Thoracic aorta (tissue), 2 donors: ENCODE measurements around the gene PARD3B. TPM values are rescaled to one million over a fixed set of nuclear protein-coding genes. Genes with fewer than 3 reads are reported as not detected.

Source experiments
- ATAC-seq: fragments of 150-250 bp; one replicate; pipeline ENCODE4 v1.8.0; 2017; ENCODE audit warnings: low read depth; ENCODE audit not compliant: insufficient number of reproducible peaks, low FRiP score
- DNase-seq: peaks from one replicate; pipeline ENCODE4 v3.0.0-alpha.2; 2020; ENCODE audit warnings: low spot score
- H3K27ac ChIP-seq, 2 donors: fragments of 200-600 bp; sonication (generic); 1 replicate in 1 of 2; 2 replicates in 1 of 2; pipeline ENCODE4 v1.5.1; 2016; ENCODE audit warnings: mild to moderate bottlenecking in 2 of 2, moderate library complexity in 2 of 2
- H3K27me3 ChIP-seq: fragments of 200-600 bp; sonication (generic); replicated peaks from 2 replicates; pipeline ENCODE4 v1.6.0; 2016; ENCODE audit warnings: mild to moderate bottlenecking; ENCODE audit not compliant: insufficient read depth
- H3K36me3 ChIP-seq: fragments of 200-600 bp; sonication (generic); one replicate; pipeline ENCODE4 v1.5.1; 2016
- H3K4me1 ChIP-seq, 2 donors: fragments of 200-600 bp; sonication (generic); 1 replicate in 1 of 2; 2 replicates in 1 of 2; pipeline versions ENCODE4 v1.5.1 to v1.6.0; 2016; ENCODE audit warnings: low read depth in 2 of 2, mild to moderate bottlenecking in 1 of 2; ENCODE audit not compliant: control insufficient read depth in 1 of 2
- H3K4me3 ChIP-seq: fragments of 200-600 bp; sonication (generic); 2 replicates; pipeline ENCODE4 v1.5.1; 2016; ENCODE audit warnings: mild to moderate bottlenecking
- H3K9me3 ChIP-seq: fragments of 200-600 bp; sonication (generic); 2 replicates; pipeline ENCODE4 v1.5.1; 2016
- total RNA-seq, 2 donors: library from RNA; depleted of rRNA; stranded (reverse); fragments of >200 nt; gene quantifications; one replicate each; pipeline versions ENCODE4 v1.1.0 to v1.2.3, GENCODE V29; 2016
- TF ChIP-seq, protein P1 (sequence below): fragments of 200-600 bp; sonication (generic); IDR thresholded peaks from one replicate; pipeline ENCODE4 v1.5.1; 2019; ENCODE audit warnings: antibody characterized with exemption

PARD3B gene
- total RNA-seq, 2 donors from 2014 or later = 25.7 to 34.5 TPM

DNA sequence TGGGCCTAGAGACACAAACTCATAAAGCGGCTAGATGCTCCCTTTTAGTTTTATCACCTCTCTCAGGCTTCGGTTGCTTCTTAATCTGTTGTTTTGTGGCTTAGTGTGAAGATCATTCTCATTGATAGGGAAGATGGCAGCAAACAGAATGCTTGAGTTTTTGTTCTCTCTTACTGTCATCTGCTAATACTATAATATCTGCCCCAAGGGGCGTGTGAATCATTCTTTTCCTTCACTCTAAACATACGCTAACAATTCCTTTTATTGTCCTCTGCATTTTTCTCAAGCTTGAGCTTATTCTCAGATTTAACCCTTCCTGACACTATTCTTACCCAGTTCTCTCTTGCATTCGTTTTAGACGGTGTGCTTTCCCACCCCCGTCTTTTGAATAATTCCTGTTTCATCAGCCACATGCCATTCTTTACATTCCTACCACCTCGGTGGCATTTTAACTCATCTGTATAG, 813.1 kb downstream of the PARD3B start:
- no peak for DNase-seq
- Histone ChIP-seq H3K27me3 (no peaks in the 10 kb centered on the region), H3K27ac (no peak overlapping the region), H3K4me3 (no peak overlapping the region), H3K4me1 (no peaks in the 10 kb centered on the region), H3K36me3 (no peaks in the 10 kb centered on the region), H3K9me3 (no peaks in the 10 kb centered on the region)
- TF ChIP-seq, protein P1, sequence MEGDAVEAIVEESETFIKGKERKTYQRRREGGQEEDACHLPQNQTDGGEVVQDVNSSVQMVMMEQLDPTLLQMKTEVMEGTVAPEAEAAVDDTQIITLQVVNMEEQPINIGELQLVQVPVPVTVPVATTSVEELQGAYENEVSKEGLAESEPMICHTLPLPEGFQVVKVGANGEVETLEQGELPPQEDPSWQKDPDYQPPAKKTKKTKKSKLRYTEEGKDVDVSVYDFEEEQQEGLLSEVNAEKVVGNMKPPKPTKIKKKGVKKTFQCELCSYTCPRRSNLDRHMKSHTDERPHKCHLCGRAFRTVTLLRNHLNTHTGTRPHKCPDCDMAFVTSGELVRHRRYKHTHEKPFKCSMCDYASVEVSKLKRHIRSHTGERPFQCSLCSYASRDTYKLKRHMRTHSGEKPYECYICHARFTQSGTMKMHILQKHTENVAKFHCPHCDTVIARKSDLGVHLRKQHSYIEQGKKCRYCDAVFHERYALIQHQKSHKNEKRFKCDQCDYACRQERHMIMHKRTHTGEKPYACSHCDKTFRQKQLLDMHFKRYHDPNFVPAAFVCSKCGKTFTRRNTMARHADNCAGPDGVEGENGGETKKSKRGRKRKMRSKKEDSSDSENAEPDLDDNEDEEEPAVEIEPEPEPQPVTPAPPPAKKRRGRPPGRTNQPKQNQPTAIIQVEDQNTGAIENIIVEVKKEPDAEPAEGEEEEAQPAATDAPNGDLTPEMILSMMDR = no peak
- ATAC-seq = no peak

DNA sequence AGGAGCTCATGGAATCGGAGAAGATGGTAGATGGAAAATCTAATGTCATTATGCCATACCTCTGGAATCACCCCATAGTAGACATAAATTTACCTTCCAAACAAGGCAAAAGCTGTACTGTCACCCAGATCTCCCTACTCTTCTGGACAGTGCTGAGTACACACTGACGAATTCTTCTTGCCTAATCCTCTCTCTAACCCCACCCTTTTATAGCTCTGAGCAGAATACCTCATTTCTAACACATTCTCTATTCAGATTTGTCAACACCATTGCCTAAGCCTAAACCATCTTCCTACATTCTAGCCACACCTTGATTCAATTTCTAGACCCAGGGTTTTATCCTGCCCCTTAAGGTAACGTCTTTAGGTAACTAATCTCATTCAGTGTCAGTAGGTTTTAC, 816.0 kb downstream of the PARD3B start:
- DNase-seq (no peak), ATAC-seq (no peak)
- no peaks in the 10 kb centered on the region for H3K27me3 ChIP-seq
- no peaks in the 10 kb centered on the region for H3K36me3 ChIP-seq
- no peaks in the 10 kb centered on the region for H3K9me3 ChIP-seq
- H3K4me1 ChIP-seq = no peaks in the 10 kb centered on the region
- TF ChIP-seq, protein P1 = no peak
- no peak overlapping the region for H3K27ac ChIP-seq
- no peak overlapping the region for H3K4me3 ChIP-seq

DNA sequence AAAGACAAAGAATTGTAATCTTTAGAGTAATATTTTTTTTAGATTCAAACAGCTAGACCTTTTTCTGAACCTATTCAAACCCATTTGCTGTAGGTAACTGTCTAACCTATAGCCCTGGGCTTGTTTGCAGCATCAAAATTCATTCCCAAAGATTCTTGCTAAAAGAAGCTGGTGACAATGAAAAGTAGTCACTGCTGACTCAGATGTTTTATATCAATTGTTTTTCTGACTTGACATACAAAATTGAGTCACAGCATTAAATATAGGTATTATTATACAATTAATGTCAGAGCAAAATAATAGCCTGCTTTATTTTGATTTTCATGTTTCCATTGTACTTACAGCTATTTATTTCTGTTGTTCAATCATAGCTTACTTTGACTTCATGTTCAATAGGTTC, 816.7 kb downstream of the PARD3B start:
- TF ChIP-seq, protein P1 = no peak
- Histone ChIP-seq H3K27ac (no peak overlapping the region), H3K27me3 (no peaks in the 10 kb centered on the region), H3K9me3 (no peaks in the 10 kb centered on the region), H3K4me3 (no peak overlapping the region), H3K4me1 (no peaks in the 10 kb centered on the region), H3K36me3 (no peaks in the 10 kb centered on the region)
- ATAC-seq = no peak
- DNase-seq = no peak

DNA sequence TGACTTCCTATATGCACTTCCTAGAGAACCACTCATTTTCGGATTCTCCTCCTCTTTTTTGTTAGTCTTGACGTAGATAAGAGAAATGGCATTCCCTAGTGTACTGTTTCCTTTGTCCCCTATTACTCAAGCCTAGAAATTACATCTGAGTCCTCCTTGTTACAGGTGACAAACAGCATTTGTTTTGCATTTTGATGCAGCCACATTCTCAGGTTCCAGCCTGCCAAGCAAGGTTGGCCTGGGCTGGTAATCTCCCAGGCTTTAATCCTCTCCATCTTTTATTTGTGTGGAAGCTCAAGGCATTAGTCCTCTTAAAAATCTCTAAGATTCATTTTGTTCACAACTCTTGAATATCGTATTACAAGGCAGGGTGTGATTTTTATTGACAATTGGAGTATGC, 819.0 kb downstream of the PARD3B start:
- H3K27me3 ChIP-seq = no peaks in the 10 kb centered on the region
- H3K36me3 ChIP-seq = no peaks in the 10 kb centered on the region
- ATAC-seq (no peak), DNase-seq (no peak)
- H3K4me1 ChIP-seq = no peaks in the 10 kb centered on the region
- TF ChIP-seq, protein P1 = no peak
- H3K4me3 ChIP-seq = no peak overlapping the region
- H3K27ac ChIP-seq = no peak overlapping the region
- H3K9me3 ChIP-seq = no peaks in the 10 kb centered on the region

DNA sequence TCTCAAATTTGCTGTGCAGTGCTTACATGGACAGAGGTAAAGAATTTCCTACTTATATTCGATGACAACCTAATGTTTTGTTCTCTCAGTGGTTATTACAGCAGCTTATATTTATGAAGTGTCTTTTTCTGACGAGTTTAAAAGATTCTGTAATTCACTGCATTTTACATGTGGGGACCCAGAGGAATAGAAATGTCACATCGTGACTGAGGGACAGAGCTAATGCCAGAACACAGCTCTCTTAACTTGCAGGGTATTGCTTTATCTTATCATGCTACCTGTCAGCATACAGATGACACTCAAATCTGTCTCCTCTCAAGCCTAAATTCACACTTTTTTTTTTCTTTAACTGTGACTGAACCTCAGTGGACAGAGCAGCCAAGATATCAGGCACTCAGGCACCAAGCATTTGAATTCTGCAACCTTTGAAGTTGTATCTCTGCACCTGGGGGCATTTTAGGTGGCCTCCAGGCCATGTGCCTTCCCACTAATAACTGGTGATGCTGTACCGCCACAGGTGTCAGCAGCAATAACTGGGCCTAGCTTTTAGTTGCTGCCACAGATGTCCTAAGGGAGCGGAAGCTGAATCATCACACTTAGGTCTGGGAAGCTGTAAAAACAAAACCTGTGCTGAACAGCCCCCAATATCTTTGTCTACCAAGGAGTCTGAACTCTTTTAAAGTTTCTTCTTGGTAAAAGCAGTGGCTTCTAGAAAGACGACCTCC, 821.2 kb downstream of the PARD3B start:
- Histone ChIP-seq H3K9me3 (no peaks in the 10 kb centered on the region), H3K27ac (no peak overlapping the region), H3K4me3 (no peak overlapping the region), H3K4me1 (no peaks in the 10 kb centered on the region), H3K36me3 (no peaks in the 10 kb centered on the region), H3K27me3 (no peaks in the 10 kb centered on the region)
- ATAC-seq = no peak
- TF ChIP-seq, protein P1 = no peak
- DNase-seq = no peak
